ENCODE results near the gene PPFIBP1.

DNA sequence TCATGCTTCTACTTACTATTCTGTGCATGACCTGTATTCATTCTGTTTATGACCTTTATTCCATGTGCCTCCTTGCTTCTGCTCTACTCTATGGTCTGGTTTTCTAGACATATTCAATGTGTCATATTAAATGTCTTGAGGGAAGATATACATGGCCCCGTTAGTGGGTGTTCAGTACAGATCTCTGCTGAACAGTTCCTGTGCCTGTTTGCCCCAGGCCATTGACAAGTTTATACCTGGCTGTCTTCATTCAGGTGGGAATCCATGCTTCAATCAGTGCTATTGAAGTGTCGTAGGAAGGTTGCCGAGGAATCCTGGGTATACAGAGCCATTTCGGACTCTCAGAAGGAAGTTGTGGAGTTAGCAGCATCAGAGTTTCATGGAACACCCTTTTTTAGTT, 7.4 kb upstream of the PPFIBP1 start:
- TF ChIP-seq CTCF (IDR thresholded peaks at IDR 0.05) (no peak), EZH2 (IDR thresholded peaks at IDR 0.05; ENCODE audit: borderline replicate concordance, insufficient read depth, low read depth, low read length, poor library complexity, severe bottlenecking) (no peak)
